Measurements from ENCODE around the gene CIAO2B.

DNA sequence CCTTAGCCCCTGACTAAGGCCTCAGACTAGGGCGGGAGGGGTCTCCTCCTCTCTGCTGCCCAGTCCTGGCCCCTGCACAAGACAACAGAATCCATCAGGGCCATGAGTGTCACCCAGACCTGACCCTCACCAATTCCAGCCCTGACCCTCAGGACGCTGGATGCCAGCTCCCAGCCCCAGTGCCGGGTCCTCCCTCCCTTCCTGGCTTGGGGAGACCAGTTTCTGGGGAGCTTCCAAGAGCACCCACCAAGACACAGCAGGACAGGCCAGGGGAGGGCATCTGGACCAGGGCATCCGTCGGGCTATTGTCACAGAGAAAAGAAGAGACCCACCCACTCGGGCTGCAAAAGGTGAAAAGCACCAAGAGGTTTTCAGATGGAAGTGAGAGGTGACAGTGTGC, 39.5 kb upstream of the CIAO2B start:
- TF ChIP-seq, protein P1, sequence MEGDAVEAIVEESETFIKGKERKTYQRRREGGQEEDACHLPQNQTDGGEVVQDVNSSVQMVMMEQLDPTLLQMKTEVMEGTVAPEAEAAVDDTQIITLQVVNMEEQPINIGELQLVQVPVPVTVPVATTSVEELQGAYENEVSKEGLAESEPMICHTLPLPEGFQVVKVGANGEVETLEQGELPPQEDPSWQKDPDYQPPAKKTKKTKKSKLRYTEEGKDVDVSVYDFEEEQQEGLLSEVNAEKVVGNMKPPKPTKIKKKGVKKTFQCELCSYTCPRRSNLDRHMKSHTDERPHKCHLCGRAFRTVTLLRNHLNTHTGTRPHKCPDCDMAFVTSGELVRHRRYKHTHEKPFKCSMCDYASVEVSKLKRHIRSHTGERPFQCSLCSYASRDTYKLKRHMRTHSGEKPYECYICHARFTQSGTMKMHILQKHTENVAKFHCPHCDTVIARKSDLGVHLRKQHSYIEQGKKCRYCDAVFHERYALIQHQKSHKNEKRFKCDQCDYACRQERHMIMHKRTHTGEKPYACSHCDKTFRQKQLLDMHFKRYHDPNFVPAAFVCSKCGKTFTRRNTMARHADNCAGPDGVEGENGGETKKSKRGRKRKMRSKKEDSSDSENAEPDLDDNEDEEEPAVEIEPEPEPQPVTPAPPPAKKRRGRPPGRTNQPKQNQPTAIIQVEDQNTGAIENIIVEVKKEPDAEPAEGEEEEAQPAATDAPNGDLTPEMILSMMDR (IDR thresholded peaks at IDR 0.05): no peak
- no peak for TF ChIP-seq POLR2A (IDR thresholded peaks at IDR 0.05)

All from testis (tissue), 2 donors.